K562 (cell line): ENCODE results near the gene TMEM41B.

Experiments used
- ARID2 ChIP-seq: fragments of 450-650 bp; IDR thresholded peaks from 2 replicates; pipeline ENCODE4 v1.6.1; 2017; ENCODE audit warnings: antibody characterized with exemption, mild to moderate bottlenecking
- CHD4 ChIP-seq: fragments of 200-600 bp; sonication (generic); IDR thresholded peaks from 3 replicates; pipeline ENCODE4 v1.6.1; 2012; ENCODE audit warnings: low read depth, mild to moderate bottlenecking, mixed read lengths, low read length, inconsistent platforms; ENCODE audit not compliant: insufficient read depth, insufficient replicate concordance, poor library complexity, severe bottlenecking
- CTCF ChIP-seq, 3 experiments: IDR thresholded peaks in 2 of 3; conservative IDR thresholded peaks in 1 of 3; 2 replicates each; pipeline ENCODE4 v1.5.1; 2011 to 2012; ENCODE audit warnings: low read length in 3 of 3, mild to moderate bottlenecking in 3 of 3, control low read depth in 2 of 3, improper control_type of control experiment in 1 of 3, inconsistent platforms in 1 of 3, low read depth in 1 of 3, mixed read lengths in 1 of 3, moderate library complexity in 1 of 3; ENCODE audit not compliant: insufficient read depth in 2 of 3
- EP300 ChIP-seq: IDR thresholded peaks from 2 replicates; pipeline ENCODE4 v1.6.1; 2012; ENCODE audit warnings: low read length, improper control_type of control experiment
- EZH2 ChIP-seq: IDR thresholded peaks from 2 replicates; pipeline ENCODE4 v1.6.1; 2012; ENCODE audit warnings: low read depth, mild to moderate bottlenecking, inconsistent platforms, low read length, borderline replicate concordance
- FOS ChIP-seq: IDR thresholded peaks from 3 replicates; pipeline ENCODE4 v1.6.1; 2011; ENCODE audit not compliant: insufficient read length; ENCODE audit errors: extremely low read depth
- GATAD2A ChIP-seq: fragments of 450-650 bp; IDR thresholded peaks from 2 replicates; pipeline ENCODE4 v1.6.1; 2017
- HNRNPH1 ChIP-seq: fragments of 200-400 bp; formaldehyde crosslinking; optimal IDR thresholded peaks from 2 replicates; pipeline ENCODE3; 2017; ENCODE audit warnings: low read depth, mild to moderate bottlenecking, low read length, moderate library complexity
- IRF1 ChIP-seq: sonication (generic); formaldehyde crosslinking; IDR thresholded peaks from 2 replicates; pipeline ENCODE4 v1.8.0; 2022; ENCODE audit warnings: missing genetic modification reagents, mild to moderate bottlenecking, borderline replicate concordance
- MECOM ChIP-seq: fragments of 250-450 bp; sonication (Bioruptor Pico); IDR thresholded peaks from 2 replicates; pipeline ENCODE4 v1.8.0; 2022; ENCODE audit warnings: inconsistent platforms
- STAT6 ChIP-seq: sonication (generic); formaldehyde crosslinking; IDR thresholded peaks from 2 replicates; pipeline ENCODE4 v1.8.1; 2023; ENCODE audit warnings: mild to moderate bottlenecking, missing genetic modification reagents
- TEAD1 ChIP-seq, 2 experiments: fragments of 450-650 bp in 1 of 2; sonication (generic) in 1 of 2; formaldehyde crosslinking; IDR thresholded peaks; 2 replicates each; pipeline versions ENCODE4 v1.4.0 to v1.8.0; 2020 to 2022; ENCODE audit warnings: mild to moderate bottlenecking in 2 of 2, missing genetic modification reagents in 1 of 2
- ZNF41 ChIP-seq: fragments of 250-450 bp; sonication (Bioruptor Pico); conservative IDR thresholded peaks from 2 replicates; pipeline ENCODE4 v1.4.0; 2020; ENCODE audit warnings: mild to moderate bottlenecking

- TF ChIP-seq GATAD2A: no peak
- no peak for TF ChIP-seq CTCF (IDR thresholded peaks at IDR 0.05 in 2 of 3, conservative IDR thresholded peaks at IDR 0.05 in 1 of 3; ENCODE audit: insufficient read depth in 2 of 3, low read depth in 1 of 3, low read length in 3 of 3)
- TF ChIP-seq CHD4: no peak
- no peak for TF ChIP-seq FOS
- no peak for TF ChIP-seq EP300
- no peak for TF ChIP-seq ARID2
- no peak for TF ChIP-seq IRF1
- TF ChIP-seq ZNF41 (CRISPR knock-in tag): no peak
- no peak for TF ChIP-seq TEAD1 (CRISPR knock-in tag; IDR thresholded peaks at IDR 0.05)
- no peak for TF ChIP-seq EZH2
- TF ChIP-seq STAT6 (CRISPR knock-in tag): no peak
- no peak for TF ChIP-seq MECOM (CRISPR knock-in tag)
- TF ChIP-seq HNRNPH1: no peak
Observed at GRCh38 chr11:9330387-9331384, 16.3 kb upstream of the TMEM41B start.
